T1000 (cell line): ENCODE data around the gene PNPO.
"Not testable (repeated sequence)": the region's sequence is repeated elsewhere in the genome, so short reads cannot be mapped to it uniquely, and the experiment has no call there.

Experiments
- DNase-seq: peaks from one replicate; lab custom pipeline; 2025; ENCODE audit warnings: mixed read lengths; lab: John Stamatoyannopoulos, UW

Gene PNPO

DNA sequence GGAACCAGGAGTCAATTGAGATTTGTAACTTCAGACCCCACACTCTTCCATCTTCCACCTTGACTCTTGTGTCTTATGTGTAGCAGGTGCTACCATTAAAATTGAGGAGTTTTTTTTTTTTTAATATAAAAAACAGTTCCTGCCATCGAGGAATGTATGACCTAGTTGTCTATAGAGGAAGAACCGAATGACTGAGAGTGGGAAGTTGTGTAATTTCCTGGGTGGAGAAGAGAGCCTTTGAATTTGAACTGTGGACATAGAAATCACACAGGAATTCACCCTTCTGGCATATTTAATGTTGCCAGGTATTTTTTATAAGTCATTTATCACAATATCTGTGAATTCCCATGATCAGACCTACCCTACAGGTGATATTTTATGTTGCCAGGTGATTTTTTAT is 23.4 kb upstream of the PNPO start:
- DNase-seq: no peak

DNA sequence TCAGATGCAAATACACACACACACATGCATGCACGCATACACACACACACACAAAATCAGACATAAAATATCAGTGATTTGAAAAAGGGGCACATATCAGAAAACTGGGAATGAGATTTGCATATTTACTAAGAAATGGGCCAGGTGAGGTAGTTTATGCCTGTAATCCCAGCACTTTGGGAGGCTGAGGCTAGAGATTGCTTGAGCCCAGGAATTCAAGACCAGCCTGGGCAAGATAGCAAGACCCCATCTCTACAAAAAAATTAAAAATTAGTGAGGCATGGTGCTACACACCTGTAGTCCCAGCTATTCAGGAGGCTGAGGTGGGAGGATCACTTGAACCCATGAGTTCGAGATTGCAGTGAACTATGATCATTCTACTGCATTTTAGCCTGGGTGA is 22.4 kb upstream of the PNPO start:
- no peak for DNase-seq

DNA sequence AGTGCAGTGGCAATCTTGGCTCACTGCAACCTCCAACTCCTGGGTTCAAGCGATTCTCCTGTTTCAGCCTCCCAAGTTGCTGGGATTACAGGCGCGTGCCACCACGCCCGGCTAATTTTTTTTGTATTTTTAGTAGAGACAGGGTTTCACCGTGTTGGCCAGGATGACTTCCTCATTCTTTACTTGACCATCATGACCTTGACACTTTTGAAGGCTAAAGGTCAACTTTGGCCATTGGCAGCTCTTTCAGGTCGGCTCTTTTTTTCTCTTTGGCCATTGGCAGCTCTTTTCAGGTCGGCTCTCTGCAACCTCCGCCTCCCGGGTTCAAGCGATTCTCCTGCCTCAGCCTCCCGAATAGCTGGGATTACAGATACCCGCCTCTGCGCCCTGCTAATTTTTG is 21.5 kb upstream of the PNPO start:
- DNase-seq: not testable (repeated sequence)

DNA sequence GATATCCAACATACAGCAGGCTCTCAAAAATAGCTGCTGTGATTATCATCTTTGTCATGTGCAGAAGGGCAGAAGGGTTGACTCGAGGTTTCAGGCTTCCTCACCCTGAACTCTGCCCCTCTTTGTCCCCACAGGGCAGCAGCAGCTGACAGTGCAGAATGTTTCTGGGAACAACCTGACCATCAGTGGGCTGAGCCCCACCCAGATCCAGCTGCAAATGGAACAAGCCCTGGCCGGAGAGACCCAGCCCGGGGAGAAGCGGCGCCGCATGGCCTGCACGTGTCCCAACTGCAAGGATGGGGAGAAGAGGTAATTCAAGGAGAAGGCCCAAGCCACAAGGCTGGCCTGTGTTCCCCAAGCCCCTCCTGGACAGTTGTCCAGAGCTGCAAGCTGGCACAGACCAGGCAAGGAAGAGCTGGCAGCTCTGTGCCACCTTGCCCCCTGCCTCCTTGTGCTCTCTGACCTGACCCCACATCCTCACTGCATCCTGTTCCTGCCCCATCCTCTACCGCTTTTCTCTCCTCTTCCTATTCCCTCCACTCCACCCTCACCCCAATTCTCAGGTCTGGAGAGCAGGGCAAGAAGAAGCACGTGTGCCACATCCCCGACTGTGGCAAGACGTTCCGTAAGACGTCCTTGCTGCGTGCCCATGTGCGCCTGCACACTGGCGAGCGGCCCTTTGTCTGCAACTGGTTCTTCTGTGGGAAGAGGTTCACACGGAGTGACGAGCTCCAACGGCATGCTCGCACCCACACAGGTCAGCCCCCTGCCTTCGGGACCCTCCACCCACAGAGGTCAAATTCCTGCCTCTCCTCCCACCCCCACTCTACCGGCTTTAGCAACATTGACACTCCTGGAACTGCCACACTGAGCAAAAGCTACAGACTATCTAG is 16.3 kb upstream of the PNPO start:
- no peak for DNase-seq

DNA sequence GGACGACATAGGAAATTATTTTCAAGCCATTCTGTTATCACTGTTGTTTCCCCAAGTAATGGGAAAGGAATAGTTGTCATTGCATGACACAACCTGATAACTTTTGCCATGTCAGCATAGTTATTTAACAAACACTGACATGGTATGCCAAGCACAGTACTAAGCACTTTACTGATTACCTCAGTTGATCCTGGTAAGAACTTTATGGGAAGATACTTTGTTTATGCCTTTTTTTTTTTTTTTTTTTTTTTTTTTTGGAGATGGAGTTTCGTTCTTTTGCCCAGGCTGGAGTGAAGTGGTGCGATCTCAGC is 15.7 kb upstream of the PNPO start:
- no peak for DNase-seq

DNA sequence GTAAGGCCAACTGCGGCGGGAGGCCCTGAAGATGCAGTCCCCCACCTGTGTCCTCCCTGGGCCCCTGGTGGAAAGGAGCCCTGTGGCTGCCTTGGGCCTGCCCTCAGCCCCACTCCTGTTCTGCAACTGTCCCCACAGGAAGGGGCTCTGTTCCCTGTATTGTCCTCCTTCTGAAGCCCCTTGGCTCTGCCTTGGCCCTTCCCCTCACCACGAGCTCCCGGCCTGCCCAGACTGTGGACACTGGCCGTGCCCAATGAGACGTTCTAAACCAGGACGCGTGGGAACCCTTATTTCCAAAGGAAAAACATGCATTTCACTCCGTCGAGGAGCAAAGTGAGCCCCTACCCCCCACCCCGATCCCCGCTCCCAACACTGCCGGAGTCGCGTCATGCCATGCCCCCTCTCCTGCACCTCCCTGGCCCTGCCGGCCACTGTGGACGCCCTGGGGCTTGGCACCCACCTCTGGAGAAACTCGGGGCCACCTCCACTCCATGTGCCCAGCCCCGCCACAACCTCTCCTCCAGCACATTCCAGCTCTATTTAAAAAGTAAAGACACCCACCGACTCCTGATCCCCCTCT is 13.5 kb upstream of the PNPO start:
- no peak for DNase-seq

DNA sequence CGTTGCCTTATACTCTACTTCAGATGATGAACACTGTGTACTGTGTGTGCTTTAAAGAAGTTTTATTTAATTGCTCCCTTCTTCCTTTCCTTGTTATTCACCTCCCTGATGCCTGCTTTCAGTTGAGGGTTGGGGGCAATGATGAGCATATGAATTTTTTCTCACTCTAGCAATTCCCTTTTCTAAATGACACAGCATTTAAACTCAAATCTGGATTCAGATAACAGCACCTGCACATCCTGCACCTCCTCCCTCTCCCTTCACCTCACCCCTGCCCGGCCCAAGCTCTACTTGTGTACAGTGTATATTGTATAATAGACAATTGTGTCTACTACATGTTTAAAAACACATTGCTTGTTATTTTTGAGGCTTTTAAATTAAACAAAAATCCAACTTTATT is 13.0 kb upstream of the PNPO start:
- no peak for DNase-seq

DNA sequence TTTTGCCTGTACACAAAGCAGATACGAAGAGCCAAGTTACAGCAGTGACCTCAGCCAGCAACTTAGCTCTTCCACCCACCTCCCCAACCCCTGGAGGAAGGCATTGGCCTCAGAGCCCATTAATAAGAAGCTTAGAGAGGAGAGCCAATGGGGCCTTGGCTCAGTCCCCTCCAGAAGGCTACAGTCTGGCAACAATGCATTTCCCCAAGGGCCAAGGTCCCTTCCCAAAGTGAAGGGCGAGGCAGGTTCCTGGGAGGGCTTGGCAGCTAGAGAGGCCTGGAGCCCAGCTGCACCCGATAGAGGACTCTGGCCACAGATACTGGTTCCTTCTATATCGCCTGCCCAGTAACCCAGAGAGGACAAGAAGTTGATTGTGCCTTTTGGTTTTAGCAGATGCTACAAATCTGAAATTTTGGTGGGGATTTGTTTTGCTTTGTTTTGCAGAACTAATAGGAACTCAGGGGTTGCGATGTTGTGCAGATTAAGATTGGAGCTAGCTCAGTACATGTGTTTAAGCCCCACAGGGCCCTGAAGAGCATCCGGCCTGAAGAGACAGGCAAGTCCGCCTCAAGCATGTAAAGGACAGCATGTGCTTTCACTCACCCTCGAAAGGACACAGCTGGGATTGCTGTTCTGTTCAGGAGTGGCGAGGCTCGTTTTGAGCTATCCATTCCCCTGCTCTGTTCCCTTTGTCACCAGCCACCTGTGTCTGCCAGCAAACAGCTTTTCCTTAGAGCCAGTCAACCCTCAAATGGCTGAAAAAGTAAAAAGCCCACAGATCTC is 12.0 kb upstream of the PNPO start:
- no peak for DNase-seq

DNA sequence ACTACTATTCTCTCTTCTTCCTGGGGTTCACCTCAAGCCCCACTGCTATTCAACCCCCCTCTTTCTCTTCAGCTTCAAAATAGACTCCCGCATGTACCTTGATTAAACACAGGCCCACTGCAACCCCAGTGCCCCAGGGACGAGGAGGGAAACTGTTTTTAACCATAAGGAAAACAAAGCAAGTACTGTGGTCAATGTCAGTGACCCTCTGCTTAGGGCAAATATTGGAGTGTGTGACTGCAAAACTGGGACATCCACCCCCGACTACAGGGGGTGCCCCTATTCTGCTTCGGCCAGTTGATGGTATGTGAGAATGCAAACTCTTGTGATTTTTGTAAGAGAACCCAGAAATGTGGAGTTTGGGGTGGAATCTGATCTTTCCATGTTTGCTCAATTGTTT is 9.5 kb upstream of the PNPO start:
- no peak for DNase-seq

DNA sequence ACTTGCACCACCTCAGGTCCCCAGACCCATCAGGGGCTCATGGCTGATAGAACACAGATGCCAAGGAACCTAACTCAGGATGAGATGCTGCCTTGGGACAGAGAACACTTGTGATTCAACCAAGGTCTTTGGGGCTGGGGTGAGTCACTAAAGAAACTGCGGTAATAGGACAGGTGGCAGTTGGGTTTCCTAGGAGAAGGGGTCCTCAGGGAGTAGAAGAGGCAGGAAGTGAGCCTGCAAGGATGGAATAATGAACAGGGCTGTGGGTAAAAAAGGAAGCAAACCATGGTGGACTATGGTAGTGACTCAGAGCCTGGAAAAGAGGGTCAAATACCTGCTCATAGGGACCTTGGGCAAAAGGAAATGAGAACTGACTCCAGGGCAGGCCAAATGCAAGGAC is 6.5 kb upstream of the PNPO start:
- DNase-seq: peak; percentile 34

DNA sequence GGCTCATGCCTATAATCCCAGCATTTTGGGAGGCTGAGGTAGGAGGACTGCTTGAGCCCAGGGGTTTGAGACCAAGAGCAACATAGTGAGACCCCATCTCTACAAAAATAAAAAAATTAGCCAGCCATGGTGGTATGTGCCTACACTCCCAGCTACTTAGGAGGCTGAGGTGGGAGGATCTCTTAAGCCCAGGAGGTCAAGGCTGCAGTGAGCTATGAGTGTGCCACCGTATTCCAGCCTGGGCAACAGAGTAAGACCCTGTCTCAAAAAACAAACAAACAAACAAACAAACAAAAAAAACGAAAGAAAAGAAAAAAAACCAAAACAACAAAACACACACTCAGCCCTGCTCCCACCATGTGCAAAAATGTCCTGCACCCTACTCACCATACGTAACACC is 5.9 kb upstream of the PNPO start:
- not testable (repeated sequence) for DNase-seq

DNA sequence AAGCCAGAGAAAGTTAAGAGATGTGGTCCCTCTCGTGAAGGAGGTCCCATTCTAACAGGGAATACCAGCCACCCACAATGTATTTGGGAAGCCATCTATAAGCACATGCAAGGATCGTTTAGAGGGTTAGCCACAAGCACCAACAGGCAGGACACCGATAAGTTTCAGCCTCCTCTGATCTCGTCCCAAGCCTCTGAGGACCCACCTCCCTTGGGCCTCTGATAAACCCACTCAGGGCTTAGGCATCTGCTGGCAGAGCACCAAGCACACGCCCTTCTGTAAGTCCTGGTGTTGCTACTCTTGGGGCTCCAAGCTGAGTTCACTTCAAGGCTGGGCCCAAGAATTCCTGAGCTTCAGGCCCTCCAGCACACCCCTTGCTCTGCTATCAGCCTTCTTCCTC is 5.4 kb upstream of the PNPO start:
- peak; percentile 53 for DNase-seq

DNA sequence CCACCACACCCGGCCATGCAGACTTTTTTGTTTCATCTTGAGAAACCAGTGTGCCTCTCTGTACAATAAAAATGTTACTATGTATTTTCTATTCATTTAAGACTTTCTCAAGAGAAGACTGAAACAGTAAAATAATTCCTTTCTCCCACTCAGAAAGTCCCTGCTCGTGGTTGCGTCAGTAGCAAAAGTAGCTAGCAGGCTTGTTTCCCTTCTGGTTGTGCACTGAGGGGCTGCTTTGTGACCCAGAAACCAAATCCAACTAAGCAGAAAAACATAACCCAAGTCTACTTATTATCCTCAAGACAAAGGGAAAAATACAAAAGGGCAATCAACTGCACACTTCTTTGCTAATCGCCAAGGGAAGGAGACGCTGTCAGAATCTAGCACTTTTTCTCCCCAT is 3.4 kb upstream of the PNPO start:
- no peak for DNase-seq

DNA sequence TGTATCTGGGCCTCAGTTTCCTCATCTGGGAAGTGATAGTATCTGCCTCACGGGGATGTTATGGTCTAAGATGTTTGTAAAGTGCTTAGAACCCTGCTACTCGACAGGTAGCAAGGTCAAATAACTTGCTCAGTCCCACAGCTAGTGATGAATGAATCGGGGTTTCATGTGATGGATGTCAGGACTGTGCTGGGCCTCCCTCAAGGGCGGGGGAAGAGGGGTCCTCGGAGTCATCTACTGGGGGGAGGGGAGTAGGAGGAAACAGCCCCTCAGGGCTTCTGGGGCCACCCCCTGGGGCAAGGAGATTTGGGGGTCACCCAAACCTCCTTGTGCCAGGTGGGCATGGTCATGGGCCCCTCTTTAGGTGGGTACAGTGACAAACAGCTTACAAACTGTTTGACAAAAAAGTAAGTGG is 732 bp downstream of the PNPO start:
- no peak for DNase-seq

DNA sequence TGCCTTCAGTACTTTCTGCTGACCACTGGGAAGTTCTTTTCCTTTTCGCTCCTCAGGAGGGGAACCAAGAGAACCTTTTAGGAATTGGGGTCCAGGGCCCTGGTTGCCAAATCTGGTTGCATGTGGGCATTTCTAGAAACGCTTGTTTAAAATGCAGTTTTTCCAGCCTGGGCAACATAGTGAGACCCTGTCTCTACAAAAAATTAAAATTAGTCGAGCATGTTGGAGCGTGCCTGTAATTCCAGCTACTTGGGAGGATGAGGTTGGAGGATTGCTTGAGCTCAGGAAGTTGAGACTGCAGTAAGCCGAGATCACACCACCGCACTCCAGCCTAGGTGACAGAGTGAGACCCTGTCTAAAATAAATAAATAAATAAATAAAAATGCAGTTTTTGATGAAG is 1.2 kb downstream of the PNPO start:
- no peak for DNase-seq

DNA sequence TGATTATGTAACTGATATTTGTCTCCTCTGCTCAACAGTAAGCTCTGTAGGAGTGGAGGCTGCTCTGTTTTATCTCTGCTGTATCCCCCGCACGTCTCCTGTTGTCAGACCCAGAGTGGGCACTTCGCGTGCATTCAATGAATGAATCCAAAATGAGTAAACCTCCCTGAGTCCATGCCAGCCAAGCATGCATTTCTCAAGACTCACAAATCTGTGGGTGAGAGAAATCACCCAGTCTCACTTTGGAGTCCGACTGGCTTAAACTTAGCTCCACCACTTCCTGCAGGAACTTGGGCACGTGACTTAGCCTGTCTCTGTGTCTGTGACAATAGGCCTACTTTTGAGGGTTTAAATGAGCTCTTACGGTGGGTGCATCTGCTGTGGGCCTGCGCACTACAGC is 3.7 kb downstream of the PNPO start:
- DNase-seq: no peak

DNA sequence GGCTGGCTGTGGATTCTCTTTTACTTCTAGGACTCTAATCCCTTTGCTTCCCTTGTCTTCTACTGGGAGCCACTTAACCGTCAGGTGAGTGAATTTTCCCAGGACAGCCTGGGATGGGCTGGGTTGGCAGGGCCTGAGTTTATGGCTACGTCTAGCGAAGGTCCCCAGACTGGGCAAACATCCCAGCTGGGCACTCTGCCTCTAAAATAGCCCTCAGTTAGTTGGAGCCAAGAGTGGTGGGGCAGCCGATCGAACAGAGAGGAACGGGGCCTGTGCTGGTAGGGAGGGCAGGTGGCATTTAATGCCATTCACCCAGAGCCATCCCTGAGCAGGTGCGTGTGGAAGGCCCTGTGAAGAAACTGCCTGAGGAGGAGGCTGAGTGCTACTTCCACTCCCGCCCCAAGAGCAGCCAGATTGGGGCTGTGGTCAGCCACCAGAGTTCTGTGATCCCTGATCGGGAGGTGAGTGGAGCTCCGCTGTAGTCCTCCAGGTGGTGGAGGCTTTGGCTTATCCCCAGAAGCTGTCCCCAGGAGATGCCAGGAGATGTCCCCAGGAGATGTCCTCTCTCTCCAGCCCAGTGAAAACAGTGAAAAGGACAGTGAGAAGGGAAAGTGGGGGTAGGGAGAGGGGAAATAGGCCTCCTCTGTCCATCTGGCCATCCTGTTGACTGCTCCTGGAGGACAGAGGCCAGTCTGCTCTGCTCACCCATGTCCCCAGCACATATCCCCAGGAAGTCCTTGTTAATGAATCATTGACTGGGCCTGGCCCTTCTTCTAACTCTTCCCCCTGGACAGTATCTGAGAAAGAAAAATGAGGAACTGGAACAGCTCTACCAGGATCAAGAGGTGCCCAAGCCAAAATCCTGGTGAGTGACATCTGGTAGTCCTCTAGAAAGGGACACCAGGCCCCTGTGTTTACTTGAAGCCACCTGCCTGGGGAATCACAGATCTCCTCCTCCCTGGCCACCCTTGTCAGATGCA is 4.4 kb downstream of the PNPO start:
- no peak for DNase-seq

DNA sequence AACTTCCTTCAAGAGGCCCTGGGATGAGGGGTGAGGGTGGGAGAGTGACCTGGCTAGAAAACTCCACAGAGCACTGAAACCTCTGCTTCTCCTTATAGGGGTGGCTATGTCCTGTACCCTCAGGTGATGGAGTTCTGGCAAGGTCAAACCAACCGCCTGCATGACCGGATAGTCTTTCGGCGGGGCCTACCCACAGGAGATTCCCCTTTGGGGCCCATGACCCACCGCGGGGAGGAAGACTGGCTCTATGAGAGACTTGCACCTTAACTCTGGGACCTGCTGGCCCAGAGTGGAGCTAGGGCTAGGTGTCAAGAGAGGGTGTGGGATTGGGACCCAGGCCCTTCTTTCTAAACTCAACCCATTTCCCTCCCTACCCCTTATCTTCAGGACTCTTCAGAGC is 5.1 kb downstream of the PNPO start:
- no peak for DNase-seq

DNA sequence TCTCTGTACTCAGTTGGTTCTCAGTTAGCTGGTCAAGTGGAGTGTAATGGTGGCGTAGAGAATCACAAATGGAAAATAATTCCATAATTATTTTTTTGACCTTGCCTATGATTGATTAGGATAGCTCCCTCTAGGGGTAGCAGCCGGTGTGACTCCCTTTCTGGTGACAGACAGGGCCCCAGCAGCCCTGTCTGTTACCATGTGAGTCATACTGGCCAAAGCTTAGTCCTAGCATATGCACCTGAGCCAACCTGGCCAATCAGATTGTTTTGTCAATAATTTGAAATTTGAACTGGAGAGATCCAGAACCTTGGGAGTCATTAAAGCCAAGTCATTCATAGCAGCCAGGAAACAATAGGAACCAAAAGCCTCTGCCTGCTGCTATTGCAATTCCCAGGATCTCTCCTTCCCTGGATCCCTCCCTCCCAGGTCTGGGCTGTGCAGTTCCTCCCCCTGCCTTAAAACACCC is 5.6 kb downstream of the PNPO start:
- DNase-seq: peak; percentile 69

DNA sequence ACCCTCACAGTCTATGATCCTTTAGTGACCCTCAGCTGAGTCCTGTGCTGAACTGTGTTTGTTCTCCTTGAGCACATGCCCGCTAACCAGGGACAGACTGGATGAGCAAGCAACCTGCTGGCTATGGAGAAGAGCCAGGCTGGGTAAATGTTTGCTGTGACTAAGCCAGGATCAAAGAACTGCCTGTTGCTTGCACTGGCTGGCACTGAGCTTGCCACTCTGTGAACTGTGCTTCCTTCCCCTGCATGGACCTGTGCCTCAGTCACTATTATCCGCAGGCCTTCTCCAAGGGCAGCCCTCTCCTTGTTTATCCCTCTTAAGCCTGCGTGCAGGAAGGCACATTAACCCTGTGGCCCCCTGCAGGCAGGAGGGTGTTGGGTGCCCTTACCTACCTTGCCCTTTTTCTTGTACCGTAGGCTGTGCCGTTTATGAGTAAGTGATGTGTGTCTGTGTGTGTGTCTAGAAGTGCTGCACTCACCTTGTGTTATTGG is 7.4 kb downstream of the PNPO start:
- DNase-seq: no peak

DNA sequence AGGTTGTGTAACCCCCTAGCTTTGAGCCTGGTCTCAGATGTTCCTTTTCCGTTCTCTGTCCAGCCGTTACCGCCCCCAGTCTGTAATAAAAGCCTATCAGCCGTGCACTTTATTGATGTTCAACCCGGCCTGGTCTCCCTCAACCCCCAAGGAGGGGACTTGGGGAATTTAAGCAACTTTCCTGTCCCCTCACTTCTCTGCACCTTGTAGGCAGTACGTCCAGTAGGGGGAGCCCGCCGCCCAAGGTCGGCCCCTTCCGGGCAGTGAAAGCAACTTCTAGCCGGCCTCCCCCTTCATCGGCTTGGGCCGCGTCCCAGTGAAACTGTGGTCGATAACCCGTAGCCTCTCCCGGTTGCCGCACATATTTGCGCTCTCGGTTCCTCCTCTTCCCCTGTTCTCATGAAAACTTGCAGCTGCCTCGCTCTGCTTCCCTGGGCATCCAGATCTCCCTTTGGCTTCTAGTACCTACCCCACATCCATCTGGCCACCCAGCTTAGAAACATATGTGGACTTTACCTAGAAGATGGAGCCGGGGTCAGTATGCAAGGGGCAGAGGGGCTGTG is 7.9 kb downstream of the PNPO start:
- DNase-seq: peak; percentile 78
